Activated CD8-positive, alpha-beta memory T cell treated with anti-CD3 and anti-CD28 coated beads for 48 hours (primary cell): ENCODE results near the gene ARHGEF6.
"Not testable (repeated sequence)": the region's sequence is repeated elsewhere in the genome, so short reads cannot be mapped to it uniquely, and the experiment has no call there.

Experiments used
- DNase-seq, 3 experiments: peaks; one replicate each; pipeline ENCODE4 v3.0.0-alpha.2; 2020; ENCODE audit warnings: low read depth in 2 of 3, low spot score in 2 of 3

The ARHGEF6 gene

GRCh38 chrX:136780763-136781162, at the start of gene ARHGEF6:
Gene ARHGEF6, minus strand, starts transcription at chrX:136780932. Its CDS starts 50 bp downstream, at chrX:136780882.
- DNase-seq = no peak

- no peak for DNase-seq
Observed at GRCh38 chrX:136829413-136829812, 48.7 kb upstream of the ARHGEF6 start.

GRCh38 chrX:136828830-136829229, 48.1 kb upstream of the ARHGEF6 start:
- no peak for DNase-seq

GRCh38 chrX:136827026-136827425, 46.3 kb upstream of the ARHGEF6 start:
- no peak for DNase-seq

GRCh38 chrX:136825771-136826170, 45.0 kb upstream of the ARHGEF6 start:
- DNase-seq = no peak

- no peak for DNase-seq
Observed at GRCh38 chrX:136823175-136823574, 42.4 kb upstream of the ARHGEF6 start.

- DNase-seq = no peak
Observed at GRCh38 chrX:136822337-136823095, 41.8 kb upstream of the ARHGEF6 start.

- not testable (repeated sequence) for DNase-seq
Observed at GRCh38 chrX:136819756-136820155, 39.0 kb upstream of the ARHGEF6 start.

- no peak for DNase-seq
Observed at GRCh38 chrX:136819031-136819703, 38.4 kb upstream of the ARHGEF6 start.

GRCh38 chrX:136816975-136817374, 36.2 kb upstream of the ARHGEF6 start:
- DNase-seq = no peak

- DNase-seq = no peak
Observed at GRCh38 chrX:136814847-136815750, 34.4 kb upstream of the ARHGEF6 start.

GRCh38 chrX:136812286-136812685, 31.6 kb upstream of the ARHGEF6 start:
- DNase-seq = no peak

GRCh38 chrX:136810493-136810892, 29.8 kb upstream of the ARHGEF6 start:
- no peak for DNase-seq

GRCh38 chrX:136806891-136807410, 26.2 kb upstream of the ARHGEF6 start:
- DNase-seq = no peak

- no peak for DNase-seq
Observed at GRCh38 chrX:136802515-136802914, 21.8 kb upstream of the ARHGEF6 start.

- DNase-seq = no peak
Observed at GRCh38 chrX:136797787-136798186, 17.1 kb upstream of the ARHGEF6 start.

- DNase-seq = not testable (repeated sequence)
Observed at GRCh38 chrX:136795132-136795531, 14.4 kb upstream of the ARHGEF6 start.

- DNase-seq = not testable (repeated sequence)
Observed at GRCh38 chrX:136794660-136795059, 13.9 kb upstream of the ARHGEF6 start.

- DNase-seq = no peak
Observed at GRCh38 chrX:136794080-136794479, 13.3 kb upstream of the ARHGEF6 start.

- no peak for DNase-seq
Observed at GRCh38 chrX:136789856-136790255, 9.1 kb upstream of the ARHGEF6 start.

- DNase-seq = no peak
Observed at GRCh38 chrX:136784231-136784630, 3.5 kb upstream of the ARHGEF6 start.
